NCI-H1436 treated with DMSO at 0.1 percent for 48 hours (cell line): ENCODE measurements around the gene FBXO38.
A peak's percentile ranks its signal among the peaks of the same experiment; 100 is the strongest.

Experiments used
- DNase-seq: peaks from one replicate; lab custom pipeline; 2025; lab: John Stamatoyannopoulos, UW

FBXO38 gene

DNA sequence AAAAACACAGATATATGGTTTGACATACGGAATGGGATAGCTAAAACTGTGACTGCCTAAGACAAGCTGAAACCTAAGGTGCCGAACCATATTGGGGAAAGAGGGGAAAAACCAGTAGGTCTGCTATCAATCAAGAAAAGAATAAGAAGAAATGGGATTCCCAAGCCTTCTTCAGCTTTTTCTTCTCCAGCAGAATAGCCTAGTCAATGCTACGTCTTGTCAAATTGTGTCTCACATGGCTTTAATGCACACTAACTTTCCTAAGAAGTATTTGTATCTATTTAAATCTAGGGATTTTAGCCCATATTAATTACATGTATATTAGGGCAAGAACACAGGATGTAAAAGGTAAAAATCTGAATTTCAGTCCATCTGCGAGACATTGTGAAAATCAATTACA lies 797 bp upstream of the FBXO38 start:
- no peak for DNase-seq

DNA sequence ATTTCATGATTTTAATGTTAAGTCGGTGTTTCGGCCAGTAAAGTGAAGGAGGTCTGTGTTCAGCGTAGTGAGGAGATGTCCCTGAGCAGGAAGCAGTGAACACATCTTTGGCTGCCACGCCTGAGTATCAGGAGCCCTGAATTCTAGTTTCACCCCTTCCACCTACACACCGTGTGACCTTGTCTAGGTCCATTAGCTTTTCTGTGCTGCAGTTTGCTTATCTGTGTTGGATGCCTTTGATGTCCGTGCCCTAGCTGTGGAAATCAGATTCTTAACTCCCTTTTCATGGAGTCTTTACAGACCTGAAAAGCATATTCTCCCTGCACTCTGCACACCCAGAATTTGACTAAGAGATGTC lies 601 bp downstream of the FBXO38 start:
- DNase-seq = no peak

DNA sequence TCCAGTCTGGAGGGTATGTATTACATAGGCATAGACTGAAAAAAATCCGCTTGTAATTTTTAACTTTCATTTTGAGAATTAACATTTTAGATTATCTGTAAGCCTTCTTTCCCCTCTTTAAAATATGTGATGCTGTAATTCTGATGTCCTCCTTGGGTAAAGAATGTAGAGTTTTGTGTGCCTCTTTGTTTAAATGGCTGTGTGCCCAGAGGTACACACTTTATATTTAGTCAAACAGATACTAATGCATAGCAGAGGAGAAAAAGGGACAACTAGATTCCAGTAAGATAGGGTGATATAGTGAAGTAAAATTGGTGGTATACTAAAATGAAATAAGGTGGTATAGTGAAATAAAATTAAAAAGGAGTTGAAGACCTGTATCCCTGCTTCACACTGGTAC lies 1.3 kb downstream of the FBXO38 start:
- DNase-seq = no peak

DNA sequence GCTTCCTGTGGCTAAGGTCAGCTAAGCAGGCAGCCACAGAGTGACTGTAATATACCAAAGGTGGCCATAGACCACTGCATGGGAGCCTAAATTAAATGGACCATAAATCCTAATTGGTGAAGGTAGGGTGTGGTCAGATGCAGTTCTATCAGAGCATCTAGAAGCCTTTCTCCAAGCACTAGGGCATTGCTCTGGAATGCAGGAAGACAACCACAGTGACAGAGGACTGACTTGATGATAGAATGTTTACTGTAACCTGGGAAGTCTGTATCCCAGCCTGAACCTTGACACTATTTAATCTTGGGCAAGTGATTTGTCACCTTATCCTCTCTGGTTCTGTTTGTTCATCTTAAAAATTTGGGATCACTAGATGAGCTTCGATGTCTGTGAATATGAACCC lies 2.3 kb downstream of the FBXO38 start:
- no peak for DNase-seq

DNA sequence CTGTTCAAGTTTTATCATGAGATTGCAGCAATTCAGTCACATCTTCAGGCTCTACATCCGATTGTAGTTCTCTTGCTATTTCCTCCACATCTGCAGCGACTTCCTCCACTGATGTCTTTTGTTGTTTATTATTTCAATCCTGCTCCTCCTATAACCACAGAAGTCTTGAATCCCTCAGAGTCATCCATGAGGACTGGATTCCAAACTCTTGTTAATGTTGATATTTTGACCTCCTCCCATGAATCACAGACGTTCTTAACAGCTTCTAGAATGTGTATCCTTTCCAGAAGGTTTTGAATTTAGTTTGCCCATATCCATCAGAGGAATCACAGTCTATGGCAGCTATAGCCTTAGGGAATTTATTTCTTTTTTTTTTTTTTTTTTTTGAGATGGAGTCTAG lies 3.6 kb downstream of the FBXO38 start:
- DNase-seq = no peak

DNA sequence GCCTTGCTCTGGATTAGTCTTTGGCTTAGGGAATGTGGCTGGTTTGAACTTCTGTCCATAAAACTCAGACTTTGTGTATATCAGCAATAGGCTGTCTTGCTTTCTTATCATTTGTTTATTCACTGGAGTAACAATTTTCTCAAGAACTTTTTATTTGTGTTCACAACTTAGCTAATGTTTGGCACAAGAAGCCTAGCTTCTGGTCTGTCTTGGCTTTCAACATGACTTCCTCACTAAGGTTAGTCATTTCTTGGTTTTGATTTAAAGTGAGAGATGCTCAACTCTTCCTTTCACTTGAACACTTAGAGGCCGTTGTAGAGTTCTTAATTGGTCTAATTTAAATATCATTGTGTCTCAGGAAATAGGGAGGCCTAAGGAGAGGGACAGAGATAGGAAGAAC lies 4.9 kb downstream of the FBXO38 start:
- no peak for DNase-seq

DNA sequence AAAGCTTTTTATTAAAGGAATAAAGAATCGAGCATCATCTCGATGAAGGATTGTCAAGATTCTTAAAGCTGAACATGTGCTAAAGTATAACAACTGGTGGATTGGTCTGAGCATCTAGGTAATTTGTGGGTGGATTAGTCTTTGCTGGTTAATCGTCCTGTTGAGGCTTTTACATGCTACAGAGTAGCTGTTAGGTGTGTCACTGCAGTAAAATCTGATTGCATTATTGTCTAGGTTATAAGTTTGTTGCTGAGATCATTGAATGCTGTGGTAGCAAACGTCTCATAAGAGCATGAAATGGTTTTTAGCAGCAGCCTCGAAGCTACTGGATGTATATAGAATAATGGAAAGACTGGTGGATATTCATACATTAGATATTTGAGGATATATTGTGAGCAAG lies 7.2 kb downstream of the FBXO38 start:
- DNase-seq = no peak

DNA sequence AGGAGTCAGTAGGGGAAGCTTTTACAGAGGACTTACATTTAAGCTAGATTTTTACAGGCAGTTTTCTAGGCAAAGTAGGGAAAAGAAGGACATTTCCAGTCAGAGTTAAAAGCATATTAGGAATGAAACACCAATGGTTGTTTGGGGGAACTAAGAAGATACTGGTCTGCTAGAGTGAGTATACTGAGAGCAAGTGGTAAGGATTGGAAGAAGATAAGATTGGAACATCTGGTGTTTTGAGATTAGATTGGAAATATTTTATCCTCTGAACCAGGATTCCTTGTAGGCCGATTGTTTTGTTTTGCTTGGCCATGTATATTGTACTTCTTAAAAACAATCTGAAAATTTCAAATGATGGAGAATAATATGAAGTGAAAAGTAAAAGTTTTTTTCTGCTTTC lies 7.7 kb downstream of the FBXO38 start:
- DNase-seq = no peak

DNA sequence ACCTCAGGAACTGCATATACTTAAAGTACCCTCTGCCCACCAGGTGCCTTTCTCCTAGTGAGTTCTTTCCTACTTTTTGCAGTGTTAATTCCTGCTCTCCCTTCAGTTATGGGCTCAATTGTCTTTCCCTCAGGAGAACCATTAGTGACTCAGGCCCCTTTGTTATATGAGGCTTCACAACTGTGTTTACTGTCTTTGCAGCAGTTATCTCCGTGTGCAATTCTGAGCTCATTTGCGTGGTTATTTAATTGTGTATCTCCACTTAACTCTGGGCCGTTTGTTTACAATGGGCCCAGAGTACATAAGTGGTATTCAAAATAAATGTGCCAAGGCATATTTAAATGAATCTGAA lies 9.6 kb downstream of the FBXO38 start:
- peak; percentile 98 for DNase-seq

DNA sequence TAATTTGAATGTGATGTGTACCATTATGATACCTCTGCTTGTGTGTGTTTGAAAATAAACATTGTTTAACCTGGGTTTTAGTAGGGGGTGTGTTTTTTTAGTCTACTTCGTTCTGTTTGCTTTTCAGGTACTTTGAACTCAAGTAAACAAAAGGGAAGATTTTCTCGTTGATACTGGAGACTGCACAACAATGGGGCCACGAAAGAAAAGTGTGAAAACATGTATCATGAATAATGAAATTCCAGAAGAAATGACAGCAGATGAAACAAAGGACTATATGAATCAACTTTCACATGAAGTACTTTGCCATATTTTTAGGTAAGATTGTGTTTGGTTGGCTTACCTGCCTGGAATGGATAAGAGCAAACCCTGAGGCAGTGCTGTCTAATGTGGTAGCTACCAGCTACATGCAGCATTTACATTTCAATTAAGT lies 10.8 kb downstream of the FBXO38 start:
- DNase-seq = no peak

DNA sequence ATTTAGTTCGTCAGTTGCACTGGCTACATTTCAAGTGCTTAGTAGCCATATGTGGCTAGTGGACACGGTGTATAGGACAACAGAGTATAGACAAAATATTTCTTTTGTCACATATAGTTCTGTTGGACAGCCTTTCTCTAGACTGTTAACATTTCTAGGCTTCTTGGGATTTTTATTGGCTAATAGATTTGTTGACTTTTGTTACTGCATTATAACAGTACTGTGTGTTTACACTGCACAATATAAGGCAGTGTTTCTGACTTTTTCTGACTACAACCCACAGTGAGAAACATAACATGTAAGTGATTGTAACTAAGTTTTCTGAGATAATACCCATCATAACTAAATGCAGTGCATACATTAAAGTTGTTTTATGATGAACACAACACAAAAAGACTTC lies 11.3 kb downstream of the FBXO38 start:
- no peak for DNase-seq

DNA sequence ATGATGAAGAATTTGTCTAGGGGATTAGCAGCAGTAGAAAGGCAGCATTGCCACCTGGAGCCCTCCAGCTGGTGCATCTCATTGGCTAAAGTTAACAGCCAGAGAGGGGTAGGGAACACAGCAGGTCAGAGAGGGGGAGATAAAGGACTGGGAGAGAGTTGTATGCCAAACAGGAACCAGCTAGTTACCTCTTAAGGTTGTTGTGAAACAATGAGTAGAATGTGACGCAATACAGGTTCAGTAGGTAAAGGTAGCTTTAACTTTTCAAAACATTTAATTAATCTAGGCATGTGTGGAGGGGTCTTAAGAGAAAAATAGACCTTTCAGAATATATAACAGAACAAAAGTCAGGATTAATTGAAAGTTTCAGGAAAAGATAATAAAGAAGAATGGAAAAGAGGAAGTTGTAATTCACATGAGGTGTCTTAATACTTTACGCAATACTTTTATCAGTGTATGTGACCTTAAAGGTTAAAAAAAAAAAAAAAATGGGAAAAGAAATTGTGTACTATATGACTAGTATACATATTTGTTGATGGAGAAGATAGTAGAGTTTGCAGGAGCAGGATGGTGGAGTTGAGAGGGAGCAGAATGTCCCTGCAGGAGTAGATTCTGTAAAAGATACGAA lies 14.3 kb downstream of the FBXO38 start:
- DNase-seq = no peak

DNA sequence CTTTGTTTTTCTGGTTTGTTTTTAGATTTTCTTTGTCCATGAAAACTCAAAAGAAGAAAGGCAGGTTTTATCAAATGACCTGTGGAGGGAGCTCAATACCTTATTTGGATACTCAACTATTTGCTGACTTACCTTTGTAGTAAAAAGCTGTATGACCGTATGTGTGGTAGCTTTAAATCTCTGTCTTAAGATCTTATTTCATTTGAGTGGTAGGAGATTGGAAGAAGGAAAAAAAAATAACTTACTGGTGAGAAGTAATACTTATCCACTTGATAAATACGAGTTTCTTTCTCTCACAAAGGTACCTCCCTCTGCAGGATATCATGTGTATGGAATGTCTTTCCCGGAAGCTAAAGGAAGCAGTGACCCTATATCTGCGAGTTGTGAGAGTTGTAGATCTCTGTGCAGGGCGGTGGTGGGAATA lies 15.0 kb downstream of the FBXO38 start:
- DNase-seq = no peak

DNA sequence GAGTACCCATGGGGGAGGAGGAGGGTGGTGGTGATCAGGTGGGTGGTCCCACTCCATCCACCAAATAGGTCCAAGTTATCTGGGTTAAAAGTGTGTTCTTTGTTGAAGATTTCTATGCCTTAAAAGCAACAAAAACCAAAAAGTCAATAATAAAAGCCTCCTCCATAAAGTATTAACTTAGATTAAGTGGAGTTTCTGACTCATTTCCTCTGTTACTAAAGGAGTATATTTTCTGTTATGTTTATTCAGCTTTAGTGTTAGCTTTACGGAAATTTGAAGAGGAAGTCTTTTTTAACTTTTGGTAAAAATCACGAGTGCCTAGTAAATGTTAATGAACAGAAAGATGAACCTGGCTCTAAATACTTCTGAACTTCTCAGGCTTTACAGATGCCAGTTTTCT lies 17.8 kb downstream of the FBXO38 start:
- no peak for DNase-seq

DNA sequence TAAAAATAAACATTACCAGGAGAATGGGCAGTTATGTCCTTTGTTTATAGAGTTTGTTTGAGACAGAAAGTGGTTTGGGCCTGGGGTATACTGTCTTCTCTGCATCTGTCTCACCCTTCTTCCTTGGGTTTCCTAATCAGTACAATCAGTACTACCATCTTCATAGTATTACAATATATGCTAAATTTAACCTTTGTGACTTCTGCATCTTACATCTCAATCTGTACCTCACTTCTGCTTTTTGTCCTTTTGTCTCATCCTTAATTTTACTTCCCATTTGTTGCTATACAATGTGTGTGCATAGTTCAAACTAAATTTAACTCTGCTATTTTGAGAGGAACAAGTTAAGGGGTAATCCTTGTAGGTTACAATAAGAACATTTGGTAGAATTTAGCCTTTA lies 19.6 kb downstream of the FBXO38 start:
- no peak for DNase-seq

DNA sequence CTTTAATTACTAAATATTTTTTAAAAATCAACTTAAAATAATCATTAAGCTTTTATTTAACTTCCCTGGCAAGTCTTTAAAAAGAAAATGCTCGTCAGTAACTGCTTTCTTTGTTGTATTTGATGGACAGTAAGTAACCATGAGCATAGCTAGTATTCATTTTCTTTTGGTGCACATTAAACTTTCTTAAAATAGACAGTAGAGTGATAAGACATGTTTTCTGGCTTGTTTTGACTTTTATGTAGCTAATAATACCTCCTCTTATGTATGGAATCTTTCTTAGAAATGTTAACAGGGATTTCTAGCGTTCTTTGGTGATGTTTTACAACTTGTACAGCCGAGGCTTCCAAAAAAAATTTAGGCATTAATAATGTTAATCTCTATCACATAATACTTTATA lies 22.6 kb downstream of the FBXO38 start:
- DNase-seq = no peak

DNA sequence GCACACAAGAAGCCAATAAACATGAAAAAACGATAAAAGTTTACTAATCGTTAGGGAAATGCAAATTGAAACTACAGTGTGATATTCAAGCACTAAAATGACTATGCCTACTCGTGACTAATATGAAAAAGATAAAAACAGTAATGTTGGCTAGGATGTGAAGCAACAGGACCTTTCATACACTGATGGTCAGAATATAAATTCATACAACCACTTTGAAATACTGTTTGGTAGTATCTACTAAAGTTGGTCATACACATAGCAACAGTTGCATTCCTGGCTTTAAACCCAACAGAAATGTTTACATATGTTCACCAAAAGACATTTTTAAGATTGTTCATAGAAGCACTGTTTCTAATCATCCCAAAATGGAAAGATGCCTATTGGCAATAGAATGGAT lies 24.3 kb downstream of the FBXO38 start:
- no peak for DNase-seq

DNA sequence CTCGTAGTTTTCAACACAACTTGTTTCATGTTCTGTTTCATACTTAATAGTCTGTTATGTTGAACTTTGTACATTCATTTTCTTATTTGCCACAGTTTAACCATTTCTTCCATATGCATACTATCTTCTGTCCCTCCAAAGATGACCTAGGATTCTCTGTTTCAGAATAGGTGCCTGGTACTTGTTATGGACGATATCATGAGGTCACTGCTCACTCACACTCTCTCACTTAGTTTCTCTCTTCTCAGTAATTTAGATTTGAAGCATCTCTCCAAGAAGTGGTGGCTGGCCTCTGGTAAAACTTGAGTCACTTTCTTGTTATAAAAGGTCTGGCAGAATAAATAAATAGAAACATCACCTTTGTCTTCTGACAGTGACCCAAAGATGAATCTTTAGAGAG lies 28.4 kb downstream of the FBXO38 start:
- DNase-seq = no peak

DNA sequence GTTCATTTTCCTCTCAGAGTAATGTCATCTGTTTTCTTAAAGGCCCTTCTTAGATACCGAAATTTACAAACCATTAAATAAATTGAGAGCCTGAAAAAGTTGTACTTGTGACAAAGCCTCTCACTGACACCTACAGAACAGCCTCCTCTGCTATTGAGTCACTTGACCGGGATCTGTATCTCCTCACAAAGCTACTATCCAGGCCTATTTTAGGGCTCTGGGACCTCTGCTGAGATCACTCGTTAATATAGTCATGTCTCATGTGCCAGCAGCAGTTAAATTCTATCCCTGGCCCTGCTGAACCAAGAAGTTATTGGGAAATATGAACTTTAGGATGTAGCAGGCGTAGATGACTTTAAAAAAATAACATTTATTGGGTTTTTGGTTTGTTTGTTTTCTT lies 31.1 kb downstream of the FBXO38 start:
- DNase-seq = no peak

DNA sequence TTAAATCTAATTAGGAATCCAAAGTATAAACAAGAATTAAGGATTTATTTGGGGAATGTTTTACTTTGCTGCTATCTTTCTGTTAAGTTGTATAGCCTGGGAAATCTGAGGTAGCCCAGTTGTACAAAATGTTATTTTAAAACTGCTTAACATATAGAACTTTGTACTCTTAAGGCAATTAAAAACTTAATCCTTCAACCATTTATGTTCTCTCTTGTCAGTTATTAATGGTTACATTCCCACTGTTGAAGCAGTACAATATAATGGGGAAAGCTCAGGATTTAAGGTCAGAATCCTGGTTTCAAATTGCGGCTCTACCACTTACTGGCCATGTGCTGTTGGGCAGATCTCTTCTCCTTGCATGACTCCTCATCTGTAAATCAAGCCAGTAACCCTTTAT lies 32.7 kb downstream of the FBXO38 start:
- DNase-seq = no peak

DNA sequence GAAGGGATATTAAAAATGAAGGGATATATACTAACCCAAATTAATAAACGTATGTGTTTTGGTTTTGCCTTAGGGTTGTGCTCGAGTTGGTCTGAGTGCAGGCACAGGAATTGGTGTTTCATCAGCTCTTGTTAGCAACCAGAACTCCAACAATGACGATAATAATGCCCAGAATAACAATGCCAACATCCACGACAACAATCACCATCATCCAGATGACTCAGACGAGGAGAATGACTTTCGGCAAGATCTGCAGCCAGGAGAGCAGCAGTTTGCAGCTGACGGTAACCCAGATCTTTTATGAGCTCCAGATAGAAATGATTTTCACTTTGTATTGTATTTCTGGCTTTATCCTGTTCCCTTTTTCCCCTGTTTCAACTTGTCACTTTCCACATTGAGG lies 33.2 kb downstream of the FBXO38 start:
- DNase-seq = no peak

DNA sequence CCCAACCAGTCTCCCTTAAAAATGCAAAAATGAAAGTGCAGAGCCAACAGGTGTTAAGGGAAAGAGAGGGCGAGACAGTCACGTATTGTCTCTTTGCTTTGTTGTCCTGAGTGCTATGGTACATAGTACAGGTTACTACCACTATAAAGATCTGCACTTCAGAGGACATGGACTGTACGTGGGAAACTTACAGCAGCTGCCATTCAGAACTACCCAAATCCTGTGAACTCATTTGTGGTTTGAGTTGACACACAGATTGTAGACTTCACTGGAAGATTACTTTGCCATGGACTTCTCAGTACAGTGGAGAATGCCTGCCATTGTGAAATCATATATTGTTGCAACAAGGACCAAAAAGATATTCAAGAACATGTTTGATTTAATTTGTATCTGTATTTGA lies 34.8 kb downstream of the FBXO38 start:
- DNase-seq = no peak

DNA sequence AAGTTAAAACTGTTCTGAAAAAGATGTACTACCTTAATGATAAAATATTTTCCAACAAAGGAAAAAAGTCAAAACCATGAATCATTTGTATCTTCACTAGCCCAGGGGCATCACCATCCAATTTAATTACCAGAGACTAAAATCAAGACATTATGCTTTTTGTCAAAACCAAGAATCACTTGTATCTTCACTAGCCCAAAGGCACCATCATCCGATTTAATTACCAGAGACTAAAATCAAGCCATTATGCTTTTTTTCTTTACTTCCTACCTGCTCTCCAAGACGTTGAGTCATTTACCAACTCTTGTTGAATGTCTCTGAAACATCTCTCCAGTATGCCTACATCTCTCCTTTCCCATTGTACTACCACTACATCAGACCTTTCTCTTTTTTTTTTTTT lies 37.9 kb downstream of the FBXO38 start:
- DNase-seq = no peak

DNA sequence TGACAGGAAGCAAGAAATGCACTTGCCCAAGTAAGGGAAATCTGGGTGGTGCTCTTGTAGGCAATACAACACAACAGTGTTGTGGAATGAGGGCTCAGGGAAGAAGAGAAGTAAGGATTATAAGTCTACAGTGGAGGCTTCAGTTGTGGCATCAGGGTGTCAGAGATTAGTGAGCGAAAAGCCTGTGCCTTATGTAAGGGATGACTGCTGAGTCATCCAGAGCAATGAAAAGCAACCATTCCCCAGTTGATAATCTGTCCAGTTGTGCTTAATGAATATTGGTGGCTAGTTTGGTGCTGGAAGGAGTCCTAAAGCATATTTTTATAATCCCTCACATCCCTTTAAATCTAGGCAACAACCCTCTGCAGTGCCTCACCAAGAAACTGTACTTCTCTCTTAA lies 42.0 kb downstream of the FBXO38 start:
- DNase-seq = no peak

DNA sequence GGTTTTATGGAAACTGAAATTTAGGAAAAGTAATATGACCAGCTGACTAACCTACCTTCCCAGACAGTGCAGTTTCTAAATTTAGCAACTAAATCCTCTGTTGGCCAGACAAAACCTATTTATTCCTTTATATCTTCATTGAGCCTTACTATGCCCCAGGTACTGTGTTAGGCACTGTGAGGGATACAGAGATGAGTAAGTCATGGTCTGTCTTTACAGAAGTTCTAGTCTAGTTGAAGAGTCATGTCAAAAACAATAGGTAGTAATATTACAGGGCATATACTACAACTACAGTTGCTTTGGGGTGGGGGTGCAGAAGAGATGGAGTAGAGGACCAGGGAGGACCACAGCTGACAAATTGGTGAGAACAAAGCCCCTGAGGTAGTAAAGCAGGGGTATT lies 42.8 kb downstream of the FBXO38 start:
- DNase-seq = no peak
